HG03064 (cell line): ENCODE results near the gene RBM39.
"Not testable (repeated sequence)": the region's sequence is repeated elsewhere in the genome, so short reads cannot be mapped to it uniquely, and the experiment has no call there.

ENCODE experiments used
- ATAC-seq: cut with Tn5 transposase; IDR thresholded peaks from one replicate; pipeline ENCODE4 v1.9.1; 2021; ENCODE audit warnings: low read depth; ENCODE audit not compliant: unreplicated experiment

The RBM39 gene

DNA sequence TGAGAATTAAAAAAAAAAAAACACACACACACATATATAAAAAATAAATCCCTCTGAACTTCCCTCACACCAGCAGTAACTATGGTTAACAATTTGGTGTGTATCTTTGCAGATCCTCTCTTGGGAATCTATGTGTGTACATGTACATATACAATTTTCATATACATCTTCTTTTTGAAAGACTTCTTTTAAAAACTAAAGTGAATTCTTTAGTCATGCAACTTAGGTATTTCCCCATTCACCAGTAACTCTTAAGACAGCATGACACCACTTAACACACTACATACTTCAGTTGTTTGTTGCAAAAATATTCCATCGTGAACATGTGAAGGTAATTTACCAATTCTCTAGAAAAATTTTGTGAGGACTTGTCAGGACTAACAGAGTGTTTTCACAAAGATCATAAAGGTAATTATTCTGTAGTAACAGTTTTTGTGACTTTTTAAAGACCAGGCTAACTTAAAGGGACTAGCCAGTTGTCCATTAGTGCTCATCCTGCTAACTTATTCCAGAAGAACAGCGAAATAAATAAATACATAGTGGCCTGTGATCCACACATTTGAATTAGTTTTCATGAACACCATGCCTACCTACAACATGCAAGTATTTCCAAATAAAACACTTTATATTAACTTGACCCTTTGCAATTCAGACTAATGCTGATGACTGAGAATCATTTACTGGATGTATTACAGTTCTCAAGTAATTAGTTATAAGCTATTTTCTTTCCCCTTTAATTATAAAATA, 12.1 kb downstream of the RBM39 start:
- no peak for ATAC-seq

DNA sequence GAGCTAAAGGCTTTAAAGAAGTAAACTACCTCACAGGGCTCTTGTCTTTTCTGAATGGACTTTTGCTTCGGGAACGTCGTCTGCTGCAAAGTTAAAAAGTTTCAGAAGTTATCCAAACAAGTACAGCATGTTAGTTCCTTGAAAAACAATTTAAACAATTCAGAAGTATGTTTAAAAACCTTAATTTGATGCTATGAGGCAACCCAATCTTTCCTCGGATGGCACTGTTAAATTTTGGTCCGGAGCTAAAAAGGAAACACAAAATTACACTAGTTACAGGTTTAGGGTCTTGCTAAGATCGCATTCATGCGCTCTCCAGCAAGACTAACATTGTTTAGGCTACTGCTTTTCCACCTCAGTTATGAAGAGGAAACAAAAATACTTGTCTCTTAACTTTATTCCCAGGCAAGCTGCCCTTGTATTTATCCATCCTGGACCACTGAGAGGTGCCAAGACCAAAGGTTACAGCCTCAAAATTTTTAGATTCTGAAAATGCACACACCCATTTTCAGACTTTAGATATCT, 12.7 kb downstream of the RBM39 start:
- ATAC-seq = no peak

DNA sequence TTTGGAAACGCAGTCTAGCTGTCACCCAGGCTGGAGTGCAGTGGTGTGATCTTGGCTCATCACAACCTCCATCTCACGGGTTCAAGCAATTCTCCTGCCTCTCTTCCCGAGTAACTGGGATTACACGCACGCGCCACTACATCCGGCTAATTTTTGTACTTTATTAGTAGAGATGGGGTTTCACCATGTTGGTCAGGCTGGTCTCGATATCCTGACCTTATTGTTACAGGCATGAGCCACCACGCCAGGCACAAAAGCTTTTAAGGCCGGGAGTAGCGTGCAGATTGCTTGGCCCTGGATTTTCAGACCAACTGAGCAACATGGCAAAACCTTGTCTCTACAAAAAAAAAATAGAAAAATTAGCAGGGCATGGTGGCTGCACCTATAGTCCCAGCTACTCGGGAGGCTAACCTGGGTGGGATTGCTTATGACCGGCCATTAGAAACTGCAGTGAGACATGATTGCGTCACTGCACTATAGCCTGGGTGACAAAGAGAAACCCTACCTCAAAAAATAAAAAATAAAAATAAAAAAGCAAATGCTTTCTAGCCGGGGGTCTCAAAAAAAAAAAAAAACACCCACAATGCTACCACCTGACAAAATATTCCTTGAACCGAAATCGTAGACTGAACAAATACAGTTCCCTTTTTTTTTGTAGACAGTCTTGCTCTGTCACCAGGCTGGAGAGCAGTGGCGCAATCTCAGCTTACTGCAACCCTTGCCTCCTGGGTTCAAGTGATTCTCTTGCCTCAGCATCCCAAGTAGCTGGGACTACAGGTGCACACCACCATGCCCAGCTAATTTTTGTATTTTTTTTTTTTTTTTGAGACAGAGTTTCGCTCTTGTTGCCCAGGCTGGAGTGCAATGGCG, 15.0 kb downstream of the RBM39 start:
- ATAC-seq = no peak

DNA sequence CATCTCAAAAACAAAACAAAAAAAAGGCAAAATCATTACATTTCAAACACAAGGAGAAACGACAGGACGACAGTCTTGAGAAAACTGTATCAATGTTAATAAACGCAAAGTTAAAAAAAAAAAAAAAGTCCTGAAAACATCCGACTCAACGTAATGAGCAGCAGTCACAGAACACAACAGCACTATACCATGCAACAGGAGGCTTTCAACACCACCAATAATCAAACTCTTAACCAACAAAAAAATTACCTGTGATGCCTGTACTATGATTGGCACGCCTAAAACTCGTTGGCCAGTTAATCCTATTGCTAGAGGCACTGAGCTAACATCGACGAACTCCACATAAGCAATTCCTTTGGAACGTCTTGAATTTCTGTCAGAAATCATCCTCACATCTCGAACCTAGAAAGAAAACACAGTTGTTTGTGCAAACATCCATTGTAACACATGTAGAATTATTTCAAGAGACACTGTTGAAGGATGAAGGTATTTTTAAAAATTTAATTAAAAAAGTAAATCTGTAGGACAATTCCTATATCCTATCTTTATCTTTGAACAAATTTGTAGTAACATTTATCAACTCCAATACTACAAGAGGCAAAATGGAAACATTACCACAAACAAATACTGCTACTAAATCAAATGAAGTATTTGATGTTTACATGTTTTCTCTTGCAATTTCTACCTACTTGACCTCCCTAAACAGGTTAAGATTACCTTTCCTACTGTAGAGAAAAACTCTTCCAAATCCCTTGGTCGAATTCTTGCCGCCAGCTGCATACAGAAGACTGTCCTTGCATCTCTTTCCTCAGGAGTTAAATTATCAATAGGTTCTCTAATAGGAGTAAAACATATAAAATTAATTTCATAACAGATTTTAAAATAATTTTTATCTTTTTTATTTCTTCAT, 17.5 kb downstream of the RBM39 start:
- no peak for ATAC-seq

DNA sequence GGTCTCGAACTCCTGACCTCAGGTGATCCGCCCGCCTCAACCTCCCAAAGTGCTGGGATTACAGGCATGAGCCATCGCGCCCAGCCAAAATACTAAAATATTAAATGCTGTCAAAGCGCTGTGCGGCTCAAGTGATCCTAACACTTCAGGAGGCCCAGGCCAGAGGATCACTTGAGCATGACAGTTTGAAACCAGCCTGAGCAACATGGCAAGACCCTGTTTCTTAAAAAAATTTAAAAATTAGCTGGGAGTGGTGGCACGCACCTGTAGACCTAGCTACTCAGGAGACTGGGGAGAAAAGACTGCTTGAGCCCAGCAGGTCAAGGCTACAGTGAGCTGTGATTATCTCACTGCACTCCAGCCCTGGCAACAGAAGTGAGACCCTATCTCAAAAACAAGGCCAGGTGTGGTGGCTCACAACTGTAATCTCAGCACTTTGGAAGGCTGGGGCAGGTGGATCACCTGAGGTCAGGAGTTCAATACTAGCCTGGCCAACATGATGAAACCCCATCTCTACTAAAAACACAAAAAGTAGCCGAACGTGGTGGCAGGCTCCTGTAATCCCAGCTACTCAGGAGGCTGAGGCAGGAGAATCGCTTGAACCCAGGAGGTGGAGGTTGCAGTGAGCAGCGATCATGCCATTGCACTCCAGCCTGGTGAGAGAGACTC, 18.3 kb downstream of the RBM39 start:
- not testable (repeated sequence) for ATAC-seq

DNA sequence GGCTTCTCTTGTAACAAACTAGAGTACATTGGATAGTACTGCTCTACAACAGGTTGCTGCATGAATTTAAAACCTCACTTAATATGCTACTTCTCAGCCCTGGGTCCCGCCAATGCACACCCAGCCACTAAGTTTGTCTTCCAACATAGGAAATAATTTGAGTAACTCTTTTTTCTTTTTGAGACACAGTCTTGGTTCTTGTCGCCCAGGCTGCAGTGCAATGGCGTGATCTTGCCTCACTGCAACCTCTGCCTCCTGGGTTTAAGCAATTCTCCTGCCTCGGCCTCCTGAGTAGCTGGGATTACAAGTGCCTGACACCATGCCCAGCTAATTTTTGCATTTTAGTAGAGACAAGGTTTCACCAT, 18.8 kb downstream of the RBM39 start:
- ATAC-seq = not testable (repeated sequence)

DNA sequence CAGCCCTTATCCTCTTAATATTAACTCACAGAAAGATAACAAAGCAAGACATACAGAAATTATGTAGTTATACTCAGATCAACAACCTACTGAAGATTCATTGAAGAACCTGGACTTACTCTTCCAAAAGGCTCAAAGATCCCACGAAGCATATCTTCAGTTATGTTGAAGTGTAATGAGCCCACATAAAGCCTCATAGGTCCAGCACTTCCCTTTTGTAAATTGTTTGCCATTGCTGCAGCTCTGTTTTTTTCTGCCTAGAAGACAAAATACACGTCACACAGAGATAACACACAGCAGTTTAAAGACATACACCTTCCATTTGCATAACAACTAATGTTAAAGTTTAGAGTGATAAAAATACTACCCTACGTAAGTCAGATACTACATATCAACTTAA, 20.4 kb downstream of the RBM39 start:
- no peak for ATAC-seq

DNA sequence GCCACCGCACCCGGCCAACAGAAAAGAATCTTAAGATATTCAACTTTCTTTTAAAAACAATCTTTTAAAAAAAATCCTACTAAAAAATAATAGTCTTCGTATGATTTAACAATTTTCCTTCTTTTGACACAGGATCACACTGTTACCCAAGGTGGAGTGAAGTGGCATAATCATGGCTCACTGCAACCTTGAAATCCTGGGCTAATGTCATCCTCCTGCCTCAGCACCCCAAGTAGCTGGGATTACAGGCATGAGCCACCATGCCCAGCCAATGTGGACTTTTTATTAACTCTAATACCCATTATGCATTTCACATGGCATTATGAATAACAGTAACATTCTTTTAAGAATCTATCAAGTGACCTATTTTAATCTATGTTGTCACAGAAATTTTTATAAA, 20.8 kb downstream of the RBM39 start:
- no peak for ATAC-seq

DNA sequence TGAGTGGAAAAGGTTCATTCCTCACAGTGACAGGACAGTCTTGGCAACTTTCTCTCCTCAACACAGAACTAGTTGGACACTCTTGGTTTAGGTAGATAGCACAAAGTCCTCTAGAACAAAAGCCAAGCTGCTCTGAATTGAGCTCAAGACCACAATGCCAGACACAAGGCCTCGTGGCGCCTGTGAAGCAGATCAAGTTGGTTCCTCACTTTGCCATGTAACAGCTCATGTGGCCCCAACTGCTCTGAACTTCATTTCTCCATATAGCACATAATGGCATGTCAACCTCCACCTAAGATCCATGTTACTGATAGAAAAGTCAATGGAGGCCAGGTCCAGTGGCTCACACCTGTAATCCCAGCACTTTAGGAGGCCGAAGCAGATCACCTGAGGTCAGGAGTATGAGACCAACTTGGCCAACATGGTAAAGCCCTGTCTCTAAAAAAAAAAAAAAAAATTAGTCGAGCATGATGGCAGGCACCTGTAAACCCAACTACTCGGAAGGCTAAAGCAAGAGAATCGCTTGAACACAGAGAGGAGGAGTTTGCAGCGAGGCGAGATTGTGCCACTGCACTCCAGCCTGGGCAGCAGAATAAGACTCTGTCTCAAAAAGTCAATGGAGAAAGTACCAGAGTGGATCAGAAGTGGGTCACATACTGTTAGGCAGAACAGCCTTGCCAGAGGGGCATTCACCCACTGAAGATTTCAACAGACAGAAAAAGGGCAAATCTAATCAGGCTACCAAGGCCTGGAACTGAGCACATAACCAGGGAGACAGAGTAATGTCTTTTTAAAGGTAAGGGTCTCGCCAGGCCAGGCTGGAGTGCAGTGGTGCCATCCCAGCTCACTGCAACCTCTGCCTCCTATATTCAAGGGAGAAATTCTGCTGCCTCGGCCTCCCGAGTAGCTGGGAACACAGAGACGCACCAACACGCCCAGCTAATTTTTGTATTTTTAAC, 21.6 kb downstream of the RBM39 start:
- ATAC-seq = no peak

DNA sequence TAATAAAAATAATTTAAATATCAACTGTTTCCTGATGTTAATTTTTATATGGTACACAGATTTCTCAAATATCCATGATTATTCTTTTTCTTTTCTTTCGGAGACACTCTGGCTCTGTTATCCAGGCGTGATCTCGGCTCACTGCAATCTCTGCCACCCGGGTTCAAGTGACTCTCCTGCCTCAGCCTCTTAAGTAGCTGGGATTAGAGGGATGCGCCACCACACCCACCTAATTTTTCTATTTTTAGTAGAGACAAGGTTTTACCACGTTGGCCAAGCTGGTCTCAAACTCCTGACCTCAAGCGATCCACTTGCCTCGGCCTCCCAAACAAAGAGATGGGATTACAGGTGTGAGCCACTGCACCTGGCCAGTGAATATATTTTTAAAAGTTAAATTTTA, 22.3 kb downstream of the RBM39 start:
- ATAC-seq = no peak

DNA sequence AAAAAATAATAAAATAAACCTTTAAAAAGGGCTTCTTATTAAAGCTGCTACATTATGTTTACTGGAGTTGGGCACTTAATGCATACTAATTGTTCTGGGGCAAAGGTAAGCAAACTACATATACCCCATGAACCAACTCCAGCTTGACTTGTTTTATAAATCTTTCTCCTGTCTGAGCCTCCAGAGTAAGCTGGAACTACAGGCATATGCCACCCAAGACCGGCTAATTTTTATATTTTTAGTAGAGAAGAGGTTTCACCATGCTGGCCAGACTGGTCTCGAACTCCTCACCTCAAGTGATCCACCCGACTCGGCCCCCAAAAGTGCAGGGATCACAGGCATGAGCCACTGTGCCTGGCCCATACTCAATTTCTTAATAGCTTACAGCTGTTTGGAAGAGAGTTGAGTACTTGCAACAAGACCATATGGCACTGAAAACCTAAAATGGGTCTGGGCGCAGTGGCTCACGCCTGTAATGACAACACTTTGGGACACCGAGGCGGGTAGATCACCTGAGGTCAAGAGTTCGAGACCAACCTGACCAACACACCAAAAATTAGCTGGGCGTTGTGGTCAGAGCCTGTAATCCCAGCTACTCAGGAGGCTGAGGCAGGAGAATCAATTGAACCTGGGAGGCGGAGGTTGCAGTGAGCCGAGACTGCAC, 23.0 kb downstream of the RBM39 start:
- ATAC-seq = no peak

DNA sequence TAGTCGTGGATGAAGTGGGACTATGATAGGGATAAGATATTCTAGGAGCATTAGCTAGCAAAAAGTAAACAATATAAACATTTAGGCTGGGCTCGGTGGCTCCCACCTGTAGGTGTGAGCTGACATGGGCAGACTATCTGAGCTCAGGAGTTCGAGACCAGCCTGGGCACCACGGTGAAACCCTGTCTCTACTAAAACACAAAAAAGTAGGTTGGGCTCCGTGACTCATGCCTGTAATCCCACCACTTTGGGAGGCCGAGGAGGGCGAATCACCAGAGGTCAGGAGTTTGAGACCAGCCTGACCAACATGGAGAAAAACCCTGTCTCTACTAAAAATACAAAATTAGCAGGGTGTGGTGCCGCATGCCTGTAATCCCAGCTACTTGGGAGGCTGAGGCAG, 23.7 kb downstream of the RBM39 start:
- not testable (repeated sequence) for ATAC-seq

DNA sequence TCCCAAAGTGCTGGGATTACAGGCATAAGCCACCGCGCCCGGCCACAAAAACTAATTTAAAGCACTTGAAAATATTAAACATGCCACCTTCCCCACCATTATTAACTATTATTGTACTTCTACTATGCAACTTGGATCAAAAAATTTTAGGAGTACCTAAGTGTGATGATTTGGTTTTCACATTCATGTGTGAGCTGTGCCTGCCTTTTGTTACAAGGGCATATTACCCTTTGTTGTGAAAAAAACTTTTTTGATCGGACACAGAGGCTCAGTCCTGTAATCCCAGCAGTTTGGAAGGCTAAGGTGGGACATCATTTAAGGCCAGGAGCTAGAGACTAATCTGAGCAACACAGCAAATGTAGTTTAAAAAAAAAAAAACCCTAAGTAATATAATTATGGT, 25.7 kb downstream of the RBM39 start:
- ATAC-seq = no peak

DNA sequence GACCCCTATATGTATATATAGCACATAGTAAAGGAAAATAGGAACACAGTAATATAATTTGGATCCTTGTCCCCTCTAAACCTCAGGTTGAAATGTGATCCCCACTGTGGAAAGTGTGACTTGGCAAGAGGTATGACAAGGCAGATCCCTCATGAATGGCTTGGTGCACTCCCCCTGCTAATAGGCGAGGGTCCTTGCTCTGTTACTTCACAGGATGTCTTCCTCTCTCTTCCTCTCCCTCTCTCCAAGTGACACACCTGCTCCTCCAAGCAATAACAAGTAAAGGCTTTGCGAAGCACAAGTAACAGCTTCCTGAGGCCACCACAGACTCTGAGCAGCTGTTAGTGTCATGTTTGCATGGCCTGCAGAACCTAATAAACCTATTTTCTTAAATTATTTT, 26.4 kb downstream of the RBM39 start:
- no peak for ATAC-seq

DNA sequence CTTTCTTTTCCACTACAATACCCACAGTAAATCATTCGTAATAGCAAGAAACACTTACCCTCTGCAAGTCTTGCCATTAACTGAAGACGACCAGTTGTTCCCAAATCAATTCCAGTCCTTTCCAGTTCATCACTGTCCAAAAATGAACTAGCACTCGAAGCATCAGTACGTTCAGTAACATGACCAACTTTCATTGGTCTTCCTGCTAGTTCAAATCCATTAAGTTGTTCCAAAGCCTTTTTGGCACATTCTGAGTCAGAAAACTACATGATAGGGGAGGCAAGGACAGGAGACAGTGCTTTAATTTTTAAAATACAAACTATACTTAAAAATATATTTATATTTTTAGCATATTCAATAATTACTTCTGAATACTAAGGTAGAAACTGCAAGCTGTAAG, 27.9 kb downstream of the RBM39 start:
- ATAC-seq = no peak

DNA sequence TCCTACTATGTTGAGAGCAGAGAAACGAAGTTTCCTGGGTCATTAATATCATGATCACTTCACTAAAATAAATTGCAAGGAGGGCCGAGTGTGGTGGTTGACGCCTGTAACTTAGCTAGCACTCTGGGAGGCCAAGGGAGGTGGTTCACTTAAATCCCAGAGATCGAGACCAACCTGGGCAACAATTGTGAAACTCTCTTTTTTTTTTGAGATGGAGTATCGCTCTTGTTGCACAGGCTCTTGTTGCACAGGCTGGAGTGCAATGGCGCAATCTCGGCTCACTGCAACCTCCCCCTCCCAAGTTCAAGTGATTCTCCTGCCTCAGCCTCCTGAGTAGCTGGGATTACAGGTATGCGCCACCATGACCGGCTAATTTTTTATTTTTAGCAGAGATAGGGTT, 28.9 kb downstream of the RBM39 start:
- not testable (repeated sequence) for ATAC-seq

DNA sequence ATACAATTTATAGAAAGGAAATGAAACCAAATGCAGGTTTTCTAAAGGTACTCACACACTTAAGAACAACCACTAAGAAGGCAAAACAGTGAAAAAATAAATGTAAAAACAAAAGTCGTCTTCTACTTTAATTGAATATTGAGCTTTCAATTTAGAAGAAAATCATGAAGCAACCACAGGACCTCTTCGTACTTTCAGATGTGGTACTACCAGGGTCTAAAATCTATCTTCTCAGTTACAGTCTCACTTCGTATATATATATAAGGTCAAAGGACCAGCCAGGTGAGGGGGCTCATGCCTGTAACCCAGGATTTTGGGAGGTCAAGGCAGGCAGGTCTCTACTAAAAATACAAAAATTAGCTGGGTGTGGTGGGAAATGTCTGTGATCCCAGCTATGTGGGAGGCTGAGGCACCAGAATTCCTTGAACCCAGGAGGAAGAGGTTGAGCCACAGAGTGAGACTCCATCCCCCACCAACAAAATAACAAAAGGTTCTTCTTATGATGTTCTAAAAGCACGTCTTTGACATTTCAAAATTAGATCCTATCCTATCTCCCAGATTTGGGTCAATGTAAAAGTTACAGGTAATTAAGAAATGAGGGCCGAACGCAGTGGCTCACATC, 30.4 kb downstream of the RBM39 start:
- no peak for ATAC-seq
